Suppressor macrophage (primary cell): ENCODE measurements around the gene LPO.

Experiments
- DNase-seq, 4 experiments: peaks; one replicate each; pipeline ENCODE4 v3.0.0-alpha.2; 2020 to 2022

Gene LPO

DNA sequence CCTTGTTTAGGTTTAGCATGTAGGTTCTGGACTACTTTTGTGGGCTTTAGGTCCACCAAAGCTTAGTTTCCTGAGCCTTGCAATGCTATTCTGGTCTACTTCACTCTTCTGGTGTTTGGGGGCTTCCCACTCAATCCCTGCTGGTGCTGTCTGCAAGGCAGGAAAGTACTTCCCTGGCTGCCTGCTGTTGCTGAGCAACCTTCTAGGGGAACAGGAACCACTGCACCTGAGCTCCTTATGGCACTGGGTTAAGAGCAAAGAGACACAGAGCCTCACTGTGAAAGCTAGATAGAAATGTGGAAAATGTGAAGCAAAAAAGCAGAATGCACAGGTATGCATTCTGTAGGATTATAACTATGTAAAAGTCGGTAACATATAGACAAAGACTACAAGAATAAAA, 25.4 kb downstream of the LPO start:
- no peak for DNase-seq

DNA sequence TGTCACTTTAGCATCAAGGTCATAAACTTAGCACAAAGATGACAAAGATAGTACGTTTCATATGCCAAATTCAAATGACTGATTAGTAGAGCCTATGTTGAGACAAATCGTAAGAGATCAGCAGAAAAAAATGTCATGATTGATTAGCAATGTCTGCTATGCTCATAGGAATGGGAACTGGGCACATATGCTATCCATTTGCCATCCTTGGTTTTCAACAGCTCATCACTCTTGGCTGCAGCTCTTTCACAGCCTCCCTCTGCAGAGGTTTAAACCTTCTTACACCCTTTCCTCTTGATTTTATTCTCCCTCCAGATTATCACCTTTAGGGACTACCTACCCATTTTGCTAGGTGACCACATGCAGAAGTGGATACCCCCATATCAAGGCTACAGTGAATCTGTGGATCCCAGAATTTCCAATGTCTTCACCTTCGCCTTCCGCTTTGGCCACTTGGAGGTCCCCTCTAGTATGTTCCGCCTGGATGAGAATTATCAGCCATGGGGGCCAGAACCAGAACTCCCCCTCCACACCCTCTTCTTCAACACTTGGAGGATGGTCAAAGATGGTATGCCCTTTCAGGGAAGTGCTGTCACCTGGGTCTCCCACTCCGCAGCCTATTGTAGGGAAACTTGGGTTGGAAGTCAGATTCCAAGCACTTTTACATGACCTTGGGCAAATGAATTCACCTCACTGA, 26.2 kb downstream of the LPO start:
- no peak for DNase-seq

DNA sequence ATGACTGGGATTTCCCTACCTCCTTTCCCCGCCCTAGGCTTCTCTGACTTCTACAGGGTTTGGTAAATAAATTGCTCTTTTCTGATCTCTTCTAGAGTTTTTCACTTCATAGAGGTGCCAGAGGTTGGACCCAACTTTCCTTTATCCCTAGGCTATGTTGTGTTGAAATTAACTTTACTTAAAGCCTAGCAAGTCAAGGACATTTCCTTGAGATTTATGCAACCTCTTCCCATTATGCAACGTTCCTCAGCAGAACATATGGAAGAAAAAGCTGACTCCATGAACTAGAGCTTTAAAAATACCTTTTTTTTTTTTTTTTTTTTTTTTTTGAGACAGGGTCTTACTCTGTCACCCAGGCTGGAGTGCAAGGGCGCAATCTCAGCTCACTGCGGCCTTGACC, 26.9 kb downstream of the LPO start:
- peak in 2 of 4 experiments; percentile 32 to 52 for DNase-seq

DNA sequence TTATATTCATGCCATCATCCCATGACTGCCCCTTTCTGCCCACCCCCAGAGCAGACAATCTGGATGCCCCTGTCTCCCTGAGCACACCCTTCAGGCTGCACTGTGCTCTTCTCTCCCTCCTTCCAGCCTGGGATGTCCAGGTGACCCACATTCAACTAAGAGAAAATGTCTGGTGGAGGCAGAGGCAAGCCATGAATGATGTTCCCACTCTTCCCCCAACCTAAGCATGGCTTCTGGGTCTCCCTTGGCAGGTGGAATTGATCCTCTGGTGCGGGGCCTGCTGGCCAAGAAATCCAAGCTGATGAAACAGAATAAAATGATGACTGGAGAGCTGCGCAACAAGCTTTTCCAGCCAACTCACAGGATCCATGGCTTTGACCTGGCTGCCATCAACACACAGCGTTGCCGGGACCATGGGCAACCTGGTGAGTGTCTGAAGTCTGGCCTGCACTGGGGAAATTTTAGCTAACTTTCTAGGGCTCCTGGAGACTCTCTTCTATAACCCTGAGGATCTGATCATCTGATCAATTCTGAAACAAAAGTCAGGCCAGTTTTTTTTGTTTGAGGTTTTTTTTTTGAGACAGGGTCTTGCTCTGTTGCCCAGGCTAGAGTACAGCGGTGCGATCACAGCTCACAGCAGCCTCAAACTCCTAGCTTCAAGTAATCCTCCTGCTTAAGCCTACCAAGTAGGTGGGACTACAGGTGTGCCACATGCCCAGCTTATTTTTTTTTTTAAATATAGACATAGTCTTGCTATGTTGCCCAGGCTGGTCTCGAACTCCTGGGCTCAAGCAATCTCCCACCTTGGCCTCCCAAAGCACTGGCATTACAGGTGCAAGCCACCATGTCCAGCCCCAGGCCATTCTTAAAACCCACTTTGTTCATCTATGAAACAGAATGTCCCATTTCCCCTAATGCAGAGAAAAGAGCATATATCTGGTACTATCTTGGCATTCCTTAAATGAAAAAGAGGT, 27.8 kb downstream of the LPO start:
- DNase-seq: no peak

DNA sequence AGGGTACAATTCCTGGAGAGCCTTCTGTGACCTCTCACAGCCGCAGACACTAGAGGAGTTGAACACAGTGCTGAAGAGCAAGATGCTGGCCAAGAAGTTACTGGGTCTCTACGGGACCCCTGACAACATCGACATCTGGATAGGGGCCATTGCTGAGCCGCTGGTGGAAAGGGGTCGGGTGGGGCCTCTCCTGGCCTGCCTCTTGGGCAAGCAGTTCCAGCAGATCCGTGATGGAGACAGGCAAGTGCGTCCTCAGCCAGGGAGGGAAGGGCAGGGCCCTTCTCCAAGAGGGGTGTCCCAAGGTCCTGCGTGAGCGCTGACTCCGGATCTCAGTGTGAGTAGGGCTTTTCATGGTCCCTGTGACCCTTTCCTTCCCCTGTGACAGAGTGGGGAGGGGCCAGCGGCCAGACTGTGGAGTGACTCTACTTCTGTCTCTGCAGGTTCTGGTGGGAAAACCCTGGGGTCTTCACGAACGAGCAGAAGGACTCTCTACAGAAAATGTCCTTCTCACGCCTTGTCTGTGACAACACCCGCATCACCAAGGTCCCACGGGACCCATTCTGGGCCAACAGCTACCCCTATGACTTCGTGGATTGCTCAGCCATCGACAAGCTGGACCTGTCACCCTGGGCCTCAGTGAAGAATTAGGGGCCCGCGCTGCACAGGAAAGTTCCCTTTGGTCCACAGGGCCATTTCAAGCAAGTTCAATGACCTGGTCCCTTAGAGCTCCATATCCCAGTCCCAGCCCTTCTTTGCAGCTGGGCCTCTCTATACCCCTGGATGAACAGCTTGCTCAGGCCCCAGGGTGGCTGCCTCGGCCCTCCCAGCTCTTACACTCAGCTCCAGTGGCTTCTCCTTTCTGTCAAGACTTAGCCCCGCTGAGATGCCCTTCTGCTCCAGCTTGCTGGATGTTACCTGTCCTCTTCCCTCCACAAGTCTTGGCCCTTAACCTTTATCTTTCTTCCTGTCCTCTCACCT, 29.3 kb downstream of the LPO start:
- no peak for DNase-seq

DNA sequence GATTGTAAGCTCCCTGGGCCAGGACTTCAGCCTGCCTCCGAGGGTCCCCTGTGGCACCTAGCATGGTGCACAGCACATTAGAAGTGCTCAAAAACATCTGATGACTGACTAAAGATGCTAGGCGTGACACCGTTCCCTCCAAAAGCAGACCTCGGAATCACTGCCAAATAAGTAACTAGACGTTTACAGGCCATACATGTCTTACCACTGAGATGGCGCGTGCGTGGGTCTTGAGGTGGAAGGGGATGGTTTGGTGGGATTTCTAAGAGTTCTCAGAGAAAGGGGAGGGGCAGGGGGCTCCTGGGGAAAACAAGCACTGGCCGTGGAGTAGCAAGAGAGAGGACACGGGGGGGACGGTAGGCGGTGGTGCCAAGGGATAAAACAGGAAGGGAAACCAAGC, 29.9 kb downstream of the LPO start:
- no peak for DNase-seq

DNA sequence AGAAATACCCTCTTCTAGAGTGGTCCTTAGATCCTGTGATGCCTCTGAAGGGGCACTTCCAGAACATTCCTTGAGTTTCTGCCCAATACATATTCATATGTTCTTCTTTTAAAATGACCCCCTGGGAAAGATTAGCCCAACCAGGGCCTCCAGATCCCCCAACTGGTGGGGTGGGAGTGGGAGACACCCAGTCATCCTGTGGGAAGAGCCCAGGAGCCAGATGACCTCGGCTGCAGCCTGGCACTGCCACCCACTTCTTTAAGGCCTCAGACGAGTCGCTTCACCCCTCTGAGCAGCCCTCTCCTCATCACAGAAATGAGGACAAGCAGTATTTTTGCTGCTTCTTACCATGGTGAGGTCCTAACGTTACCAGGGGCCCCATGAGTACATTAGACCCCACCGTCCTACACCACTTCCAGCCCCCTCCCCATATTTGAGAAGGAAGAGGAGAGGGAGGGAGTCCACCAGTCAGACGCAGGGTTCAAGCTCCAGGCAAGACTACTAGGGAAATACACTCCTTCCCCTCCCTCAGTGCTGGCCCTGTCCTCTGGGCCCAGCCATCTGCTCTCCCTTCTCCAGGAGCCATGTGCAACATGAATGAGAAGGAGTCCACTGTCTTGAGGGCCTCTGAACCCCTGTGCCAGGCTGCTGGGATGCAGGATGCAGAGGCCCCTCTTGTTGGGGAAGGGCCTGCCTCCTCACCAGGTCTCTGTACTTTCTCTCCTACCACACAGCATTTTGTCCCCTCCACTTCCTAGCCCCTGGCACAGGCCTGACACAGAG, 30.6 kb downstream of the LPO start:
- no peak for DNase-seq

DNA sequence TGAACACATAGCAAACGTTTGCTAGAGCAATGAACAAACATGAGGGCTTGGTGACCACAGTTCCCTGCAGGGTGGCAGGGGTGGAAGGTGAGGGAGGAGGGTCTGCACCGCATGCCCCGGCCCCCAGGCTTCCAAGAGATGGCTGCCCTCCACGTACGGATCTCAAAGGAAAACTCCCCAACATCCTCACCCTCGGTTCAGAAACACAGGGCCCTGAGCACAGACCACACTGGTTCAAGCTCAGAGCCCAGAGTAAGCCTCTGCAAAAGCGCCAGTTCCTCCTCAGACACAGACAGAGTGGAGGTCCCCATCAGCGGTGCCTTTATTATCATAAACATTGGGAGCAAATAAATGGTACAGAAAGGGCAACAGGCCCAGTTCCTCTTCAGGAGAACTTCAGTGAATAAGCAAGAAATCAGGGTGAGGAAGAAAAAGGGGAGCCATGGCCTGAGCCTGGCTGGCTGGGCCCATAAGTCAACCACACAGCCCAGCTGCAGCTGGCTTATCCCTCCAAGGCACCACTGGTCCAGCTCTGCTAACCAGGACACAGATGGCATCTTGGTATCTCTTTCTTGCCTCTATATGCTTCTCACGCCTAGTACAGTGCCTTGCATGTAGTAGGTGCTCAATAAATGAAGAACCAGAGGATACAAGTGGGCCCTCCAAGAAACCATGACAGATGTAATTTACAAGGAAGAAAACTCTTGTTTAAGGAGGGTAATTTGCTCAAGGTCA, 31.3 kb downstream of the LPO start:
- DNase-seq: no peak

DNA sequence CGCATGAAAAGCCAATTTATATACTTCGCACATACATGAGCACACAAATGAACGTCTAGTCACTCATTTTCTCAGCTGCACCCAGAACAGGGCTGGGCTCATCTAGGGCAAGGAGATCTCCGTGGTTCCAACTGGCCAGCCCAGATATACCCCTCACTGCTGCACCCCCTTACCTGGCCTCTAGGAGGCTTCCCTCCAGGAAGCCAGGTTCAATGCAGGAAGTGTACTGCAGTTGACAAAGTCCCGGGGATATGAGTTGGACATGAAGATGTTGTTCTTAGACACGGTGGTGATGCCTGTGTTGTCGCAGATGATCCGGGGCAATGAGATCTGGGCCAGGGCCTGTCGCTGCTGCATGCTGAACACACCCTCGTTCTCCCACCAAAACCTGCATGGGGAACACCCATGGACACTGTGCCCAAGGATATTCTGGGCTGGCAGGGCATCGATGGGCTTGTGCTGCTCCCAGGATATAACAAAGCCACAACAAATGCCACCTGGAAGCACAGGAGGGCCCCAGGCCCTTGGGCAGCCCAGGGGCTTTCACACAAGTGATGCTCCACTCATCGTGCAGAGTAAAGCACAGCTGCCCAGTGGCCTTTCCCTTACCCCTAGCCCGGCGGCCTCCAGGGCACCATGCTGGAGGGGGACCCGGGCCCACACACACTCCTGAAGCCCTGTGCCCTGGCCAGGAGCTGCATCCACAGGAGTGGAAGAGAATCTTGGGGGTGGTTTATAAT, 32.3 kb downstream of the LPO start:
- DNase-seq: no peak

DNA sequence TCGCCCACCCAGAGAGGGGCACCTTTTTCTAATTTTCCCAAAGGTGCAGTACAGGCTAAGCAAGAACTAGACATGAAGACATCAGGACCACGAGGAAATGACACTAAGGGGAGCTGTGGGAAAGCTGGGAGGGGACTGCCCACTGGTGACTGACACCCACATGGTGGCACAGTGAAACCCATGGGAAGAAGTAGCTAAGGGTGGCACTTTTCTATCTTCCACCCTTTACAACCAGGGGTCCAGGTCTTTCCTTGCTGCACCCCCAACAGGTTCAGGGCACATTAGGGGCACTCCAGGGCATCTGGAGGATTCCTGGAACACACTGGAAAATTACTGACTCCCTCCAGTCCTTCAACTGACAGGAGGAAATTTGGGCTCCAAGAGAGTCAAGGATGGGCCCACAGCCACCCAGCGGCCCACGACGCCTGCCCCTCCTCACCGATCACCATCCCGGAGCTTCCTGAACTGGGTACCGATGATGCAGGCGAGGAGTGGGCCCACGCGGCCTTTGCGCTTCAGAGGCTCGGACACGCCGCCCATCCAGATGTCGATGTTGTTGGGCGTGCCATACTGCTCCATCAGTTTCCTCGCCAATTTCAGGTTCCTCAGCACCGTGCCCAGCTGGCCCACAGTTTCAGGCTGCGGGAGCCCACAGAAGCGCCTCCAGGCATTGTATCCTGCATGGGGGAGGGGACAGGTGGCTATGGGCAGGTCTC, 33.0 kb downstream of the LPO start:
- DNase-seq: no peak

DNA sequence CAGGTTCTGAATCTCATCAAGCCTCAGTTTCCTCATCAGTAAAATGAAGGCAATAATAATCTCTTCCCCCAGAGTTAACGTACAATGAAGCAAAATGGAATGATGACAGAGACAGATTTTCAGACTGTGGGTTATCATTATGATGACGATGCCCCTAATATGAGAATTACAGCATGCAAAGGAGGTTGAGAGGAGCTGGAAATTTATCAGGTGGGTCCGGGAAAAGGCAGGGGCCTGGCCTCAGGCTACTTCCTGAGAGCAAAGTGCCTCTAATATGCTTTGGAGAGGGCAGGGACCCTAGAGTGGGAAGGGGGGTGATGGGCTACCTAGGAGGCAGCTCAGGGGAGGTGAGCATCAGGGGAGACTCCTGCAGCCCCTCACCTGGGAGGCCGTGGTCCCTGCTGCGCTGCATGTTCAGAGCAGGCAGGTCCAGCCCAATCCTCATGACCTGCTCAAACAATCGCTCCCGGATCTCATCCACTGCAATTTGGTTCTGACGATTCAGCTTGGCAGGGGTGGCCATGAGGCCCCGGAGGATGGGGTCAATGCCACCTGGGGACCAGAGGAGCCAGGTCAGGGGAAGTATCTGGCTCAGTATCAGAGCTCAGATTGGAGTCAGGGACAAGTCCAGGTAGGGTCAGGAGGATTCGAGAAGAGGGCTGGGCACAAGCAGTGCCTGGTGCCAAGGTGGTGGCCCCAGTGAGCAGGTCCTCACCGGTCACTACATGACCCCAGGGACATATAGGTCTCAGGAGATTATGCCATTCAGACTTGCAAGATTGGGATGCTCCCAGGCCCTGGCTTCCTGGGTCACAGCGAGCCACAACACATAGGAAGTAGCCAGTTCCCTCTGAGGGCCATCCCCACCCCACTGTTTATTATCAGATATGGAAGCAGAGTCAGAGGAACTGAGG, 34.2 kb downstream of the LPO start:
- peak in 2 of 4 experiments; percentile 43 to 46 for DNase-seq

DNA sequence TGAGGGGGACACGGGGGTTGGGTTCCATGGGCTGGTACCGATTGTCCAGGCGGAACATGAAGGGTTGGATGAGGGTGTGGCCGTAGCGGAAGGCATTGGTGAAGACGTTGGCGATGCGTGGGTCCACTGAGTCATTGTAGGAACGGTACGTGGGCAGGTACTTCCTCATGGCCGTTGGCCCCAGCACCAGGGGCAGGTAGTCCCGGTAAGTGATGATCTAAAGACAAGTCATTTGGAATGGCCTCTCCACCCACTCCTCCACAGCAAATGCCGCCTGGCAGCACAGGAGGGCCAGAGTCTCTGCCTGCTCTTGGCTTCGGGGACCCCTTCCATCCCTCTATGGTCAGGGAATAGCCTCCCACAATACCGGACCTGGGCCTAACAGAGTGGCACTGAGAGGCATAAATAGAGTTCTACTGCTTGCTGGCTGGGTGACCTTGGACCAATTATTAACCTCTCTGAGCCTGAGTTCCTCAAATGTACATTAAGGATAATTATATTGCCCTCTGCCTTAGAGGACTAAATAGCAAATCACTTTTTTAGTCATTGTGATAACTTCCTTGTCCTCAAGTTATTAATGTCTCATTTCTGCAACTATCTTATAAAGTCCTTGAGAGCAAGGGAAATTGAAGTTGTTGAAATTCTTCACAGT, 35.2 kb downstream of the LPO start:
- DNase-seq: peak; percentile 41 to 69 (median 64)

DNA sequence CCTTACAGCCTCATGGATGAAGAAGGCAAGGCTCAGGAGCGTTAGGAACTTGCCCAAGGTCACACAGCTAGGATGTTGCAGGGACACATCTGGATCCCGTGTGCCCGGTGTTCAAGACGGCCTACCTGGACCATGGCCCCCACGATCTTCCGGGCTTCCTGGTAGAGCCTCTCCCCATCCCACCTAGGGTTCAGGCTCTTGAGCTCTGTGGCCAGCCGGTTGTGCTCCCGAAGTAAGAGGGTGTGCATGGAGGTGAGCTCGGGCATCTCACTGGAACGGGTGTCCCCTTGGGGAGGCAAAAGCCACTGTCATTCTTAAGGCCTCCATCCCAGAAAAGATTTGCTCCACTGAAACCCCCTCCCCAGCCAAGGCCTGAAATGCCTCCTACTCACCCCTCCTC, 37.0 kb downstream of the LPO start:
- no peak for DNase-seq

DNA sequence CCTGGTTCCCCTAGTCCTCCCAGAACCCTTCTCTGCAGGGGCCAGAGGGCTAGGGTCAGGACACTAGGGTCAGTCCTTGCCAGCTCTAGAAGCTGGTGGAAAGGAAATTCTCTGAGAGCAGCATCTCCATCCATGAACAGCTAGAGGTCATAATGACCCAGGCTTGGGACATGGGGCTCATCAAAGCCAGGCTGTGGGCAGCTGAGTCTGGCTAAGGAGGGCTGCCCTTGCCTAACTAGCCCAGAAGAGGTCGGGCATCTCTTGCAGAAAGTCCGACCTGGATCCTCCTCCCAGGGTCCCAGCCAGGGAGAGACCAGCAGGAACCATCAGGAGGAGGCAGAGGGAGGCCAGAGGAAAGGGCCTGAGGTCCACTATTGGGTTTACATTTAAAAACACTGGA, 38.0 kb downstream of the LPO start:
- DNase-seq: no peak

DNA sequence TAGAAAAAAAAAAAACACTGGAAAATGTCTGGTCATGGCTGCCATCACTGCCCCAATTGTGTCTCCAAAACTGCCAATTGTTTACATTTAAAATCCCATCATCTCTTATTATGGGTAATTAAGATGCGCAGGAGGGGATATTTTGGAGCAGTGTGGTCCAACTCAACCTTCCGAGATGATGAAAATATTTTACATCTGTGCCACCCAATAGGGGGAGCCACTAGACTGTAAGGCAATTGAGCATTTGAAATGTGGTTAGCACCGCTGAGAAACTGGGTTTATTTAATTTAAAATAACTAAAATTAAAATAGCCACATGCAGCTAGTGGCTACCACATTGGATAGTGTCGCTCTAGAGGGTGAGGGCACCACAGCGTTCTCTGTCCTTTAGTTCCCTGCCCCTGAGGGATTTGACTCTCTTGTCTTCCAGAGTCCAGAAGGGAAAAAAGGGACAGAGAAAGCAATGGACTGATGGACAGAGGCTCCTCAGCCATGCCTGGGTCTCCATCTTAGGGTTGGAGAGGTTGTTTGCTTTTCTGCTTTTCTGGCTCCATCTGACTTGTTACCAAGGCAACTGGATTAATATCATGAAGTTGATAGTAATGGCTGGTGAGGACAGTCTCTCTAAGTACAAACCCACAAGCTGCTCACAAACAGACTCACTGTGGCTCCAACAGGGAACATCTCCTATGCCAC, 38.9 kb downstream of the LPO start:
- peak; percentile 66 to 79 (median 68) for DNase-seq

DNA sequence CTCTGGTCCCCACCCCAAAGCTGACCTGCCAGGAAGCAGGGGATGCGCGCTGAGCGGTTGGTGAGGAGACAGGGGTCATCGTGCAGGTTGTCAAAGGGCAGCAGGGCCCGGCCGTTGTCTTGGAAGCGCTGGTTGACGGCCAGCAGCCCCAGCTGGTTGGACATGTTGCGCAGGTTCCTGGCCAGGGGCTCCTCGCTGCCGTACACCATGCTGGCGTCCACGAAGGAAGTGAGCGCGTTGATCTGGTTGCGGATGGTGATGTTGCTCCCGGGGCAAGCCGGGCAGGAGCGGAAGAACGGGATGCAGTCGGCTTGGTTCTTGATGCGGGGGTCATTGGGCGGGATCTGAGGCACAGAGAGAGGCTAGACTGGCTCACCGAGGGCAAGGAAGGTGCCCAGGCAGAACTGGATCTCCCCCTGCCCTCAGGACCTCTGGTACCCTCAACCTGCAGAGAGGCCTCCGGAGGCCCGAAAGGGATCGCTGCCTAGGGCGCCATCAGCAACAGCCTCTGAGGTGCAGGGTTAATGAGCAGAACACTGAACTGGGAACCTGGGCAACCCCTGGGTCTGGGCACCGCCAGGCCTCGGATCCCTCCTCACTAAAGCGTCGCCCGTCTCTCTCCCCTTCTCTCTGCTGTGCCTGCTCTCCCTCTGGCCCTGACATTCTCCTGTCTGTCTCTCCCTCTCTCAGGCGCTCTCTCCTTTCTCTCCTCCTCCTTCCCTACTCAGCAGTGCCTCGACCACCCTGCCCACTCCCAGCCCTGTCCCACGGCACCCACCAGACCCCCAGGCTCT, 39.6 kb downstream of the LPO start:
- peak in 1 of 4 experiments; percentile 23 for DNase-seq

DNA sequence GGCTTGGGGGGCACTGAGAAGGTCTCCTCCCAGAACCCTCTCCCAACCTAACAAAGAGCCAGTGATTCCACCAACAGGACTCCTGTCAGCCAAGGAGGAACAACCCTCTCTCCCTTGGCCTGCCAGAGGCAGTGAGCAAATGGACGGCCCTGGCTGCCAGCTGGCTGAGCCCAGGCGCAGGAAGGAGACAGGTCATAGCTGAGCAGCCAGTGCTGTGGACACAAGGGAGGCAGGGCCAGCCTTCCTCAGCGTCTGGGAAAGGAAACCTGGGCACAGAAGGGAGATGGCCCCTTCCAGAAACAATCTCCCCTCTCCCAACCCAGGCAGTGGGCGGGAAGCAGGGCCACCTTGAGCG, 40.3 kb downstream of the LPO start:
- DNase-seq: peak in 3 of 4 experiments; percentile 23 to 57 (median 54)
